ENCODE results near the gene GNA12.

DNA sequence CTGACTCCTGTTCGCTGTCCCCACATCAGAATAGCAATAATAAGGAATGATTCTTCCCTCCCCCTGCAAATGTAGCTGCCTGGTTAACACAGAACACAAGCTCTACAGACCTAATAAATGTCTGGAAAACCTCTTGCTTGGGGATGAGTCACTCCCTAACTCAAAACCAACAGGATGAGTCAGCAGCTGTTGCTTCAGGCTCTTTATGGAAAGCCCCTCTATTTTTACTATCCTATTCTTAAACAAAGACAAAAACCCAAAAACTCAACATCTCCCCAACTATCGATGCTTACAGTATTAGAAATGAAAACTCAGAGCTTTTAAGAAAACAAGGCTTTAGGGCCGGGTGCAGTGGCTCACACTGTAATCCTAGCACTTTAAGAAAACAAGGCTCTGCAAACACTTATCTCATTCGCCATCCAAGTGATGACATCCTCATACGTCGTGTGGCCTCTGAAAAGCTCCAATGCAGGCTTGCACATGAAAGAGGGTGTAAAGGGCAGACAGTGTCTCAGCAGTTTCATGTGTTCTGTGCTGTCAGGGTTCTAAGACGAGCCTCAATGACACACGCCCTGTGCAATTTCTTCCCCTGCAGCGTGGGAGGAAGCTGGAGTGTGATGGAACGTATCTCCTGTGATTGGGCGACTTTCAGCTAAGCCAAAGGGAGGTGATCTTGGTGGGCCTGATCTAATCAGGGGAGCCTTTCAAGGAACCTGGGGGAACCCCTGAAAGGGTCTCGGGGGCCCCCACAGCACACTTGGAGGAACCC, 86.0 kb downstream of the GNA12 start:
- TF ChIP-seq, protein P1, sequence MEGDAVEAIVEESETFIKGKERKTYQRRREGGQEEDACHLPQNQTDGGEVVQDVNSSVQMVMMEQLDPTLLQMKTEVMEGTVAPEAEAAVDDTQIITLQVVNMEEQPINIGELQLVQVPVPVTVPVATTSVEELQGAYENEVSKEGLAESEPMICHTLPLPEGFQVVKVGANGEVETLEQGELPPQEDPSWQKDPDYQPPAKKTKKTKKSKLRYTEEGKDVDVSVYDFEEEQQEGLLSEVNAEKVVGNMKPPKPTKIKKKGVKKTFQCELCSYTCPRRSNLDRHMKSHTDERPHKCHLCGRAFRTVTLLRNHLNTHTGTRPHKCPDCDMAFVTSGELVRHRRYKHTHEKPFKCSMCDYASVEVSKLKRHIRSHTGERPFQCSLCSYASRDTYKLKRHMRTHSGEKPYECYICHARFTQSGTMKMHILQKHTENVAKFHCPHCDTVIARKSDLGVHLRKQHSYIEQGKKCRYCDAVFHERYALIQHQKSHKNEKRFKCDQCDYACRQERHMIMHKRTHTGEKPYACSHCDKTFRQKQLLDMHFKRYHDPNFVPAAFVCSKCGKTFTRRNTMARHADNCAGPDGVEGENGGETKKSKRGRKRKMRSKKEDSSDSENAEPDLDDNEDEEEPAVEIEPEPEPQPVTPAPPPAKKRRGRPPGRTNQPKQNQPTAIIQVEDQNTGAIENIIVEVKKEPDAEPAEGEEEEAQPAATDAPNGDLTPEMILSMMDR (IDR thresholded peaks at IDR 0.05; ENCODE audit: low read depth, low read length, missing input control): no peak
- TF ChIP-seq TAF1 (conservative IDR thresholded peaks at IDR 0.05) (no peak), RXRA (IDR thresholded peaks at IDR 0.05) (no peak), HNF4A (conservative IDR thresholded peaks at IDR 0.05) (no peak), GABPA (IDR thresholded peaks at IDR 0.05 in 1 of 2, conservative IDR thresholded peaks at IDR 0.05 in 1 of 2) (no peak), JUND (IDR thresholded peaks at IDR 0.05) (peak; percentile 85 to 93)
- TF ChIP-seq, protein P2, sequence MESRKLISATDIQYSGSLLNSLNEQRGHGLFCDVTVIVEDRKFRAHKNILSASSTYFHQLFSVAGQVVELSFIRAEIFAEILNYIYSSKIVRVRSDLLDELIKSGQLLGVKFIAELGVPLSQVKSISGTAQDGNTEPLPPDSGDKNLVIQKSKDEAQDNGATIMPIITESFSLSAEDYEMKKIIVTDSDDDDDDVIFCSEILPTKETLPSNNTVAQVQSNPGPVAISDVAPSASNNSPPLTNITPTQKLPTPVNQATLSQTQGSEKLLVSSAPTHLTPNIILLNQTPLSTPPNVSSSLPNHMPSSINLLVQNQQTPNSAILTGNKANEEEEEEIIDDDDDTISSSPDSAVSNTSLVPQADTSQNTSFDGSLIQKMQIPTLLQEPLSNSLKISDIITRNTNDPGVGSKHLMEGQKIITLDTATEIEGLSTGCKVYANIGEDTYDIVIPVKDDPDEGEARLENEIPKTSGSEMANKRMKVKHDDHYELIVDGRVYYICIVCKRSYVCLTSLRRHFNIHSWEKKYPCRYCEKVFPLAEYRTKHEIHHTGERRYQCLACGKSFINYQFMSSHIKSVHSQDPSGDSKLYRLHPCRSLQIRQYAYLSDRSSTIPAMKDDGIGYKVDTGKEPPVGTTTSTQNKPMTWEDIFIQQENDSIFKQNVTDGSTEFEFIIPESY (IDR thresholded peaks at IDR 0.05): no peak
- TF ChIP-seq, protein P3, sequence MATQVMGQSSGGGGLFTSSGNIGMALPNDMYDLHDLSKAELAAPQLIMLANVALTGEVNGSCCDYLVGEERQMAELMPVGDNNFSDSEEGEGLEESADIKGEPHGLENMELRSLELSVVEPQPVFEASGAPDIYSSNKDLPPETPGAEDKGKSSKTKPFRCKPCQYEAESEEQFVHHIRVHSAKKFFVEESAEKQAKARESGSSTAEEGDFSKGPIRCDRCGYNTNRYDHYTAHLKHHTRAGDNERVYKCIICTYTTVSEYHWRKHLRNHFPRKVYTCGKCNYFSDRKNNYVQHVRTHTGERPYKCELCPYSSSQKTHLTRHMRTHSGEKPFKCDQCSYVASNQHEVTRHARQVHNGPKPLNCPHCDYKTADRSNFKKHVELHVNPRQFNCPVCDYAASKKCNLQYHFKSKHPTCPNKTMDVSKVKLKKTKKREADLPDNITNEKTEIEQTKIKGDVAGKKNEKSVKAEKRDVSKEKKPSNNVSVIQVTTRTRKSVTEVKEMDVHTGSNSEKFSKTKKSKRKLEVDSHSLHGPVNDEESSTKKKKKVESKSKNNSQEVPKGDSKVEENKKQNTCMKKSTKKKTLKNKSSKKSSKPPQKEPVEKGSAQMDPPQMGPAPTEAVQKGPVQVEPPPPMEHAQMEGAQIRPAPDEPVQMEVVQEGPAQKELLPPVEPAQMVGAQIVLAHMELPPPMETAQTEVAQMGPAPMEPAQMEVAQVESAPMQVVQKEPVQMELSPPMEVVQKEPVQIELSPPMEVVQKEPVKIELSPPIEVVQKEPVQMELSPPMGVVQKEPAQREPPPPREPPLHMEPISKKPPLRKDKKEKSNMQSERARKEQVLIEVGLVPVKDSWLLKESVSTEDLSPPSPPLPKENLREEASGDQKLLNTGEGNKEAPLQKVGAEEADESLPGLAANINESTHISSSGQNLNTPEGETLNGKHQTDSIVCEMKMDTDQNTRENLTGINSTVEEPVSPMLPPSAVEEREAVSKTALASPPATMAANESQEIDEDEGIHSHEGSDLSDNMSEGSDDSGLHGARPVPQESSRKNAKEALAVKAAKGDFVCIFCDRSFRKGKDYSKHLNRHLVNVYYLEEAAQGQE (IDR thresholded peaks at IDR 0.05): no peak
- TF ChIP-seq, protein P4, sequence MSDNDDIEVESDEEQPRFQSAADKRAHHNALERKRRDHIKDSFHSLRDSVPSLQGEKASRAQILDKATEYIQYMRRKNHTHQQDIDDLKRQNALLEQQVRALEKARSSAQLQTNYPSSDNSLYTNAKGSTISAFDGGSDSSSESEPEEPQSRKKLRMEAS (IDR thresholded peaks at IDR 0.05): no peak
- TF ChIP-seq, protein P5, sequence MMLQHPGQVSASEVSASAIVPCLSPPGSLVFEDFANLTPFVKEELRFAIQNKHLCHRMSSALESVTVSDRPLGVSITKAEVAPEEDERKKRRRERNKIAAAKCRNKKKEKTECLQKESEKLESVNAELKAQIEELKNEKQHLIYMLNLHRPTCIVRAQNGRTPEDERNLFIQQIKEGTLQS (IDR thresholded peaks at IDR 0.05): no peak

Data from liver (tissue), 3 donors.